HCT116 (cell line): ENCODE measurements around the gene CCDC28B. TPM values are rescaled to one million over a fixed set of nuclear protein-coding genes. Genes with fewer than 3 reads are reported as not detected.

ENCODE experiments used
- ATAC-seq: fragments of 200-7000 bp; cut with Tn5 transposase; 2 replicates; pipeline ENCODE4 v1.9.1; 2020; ENCODE audit warnings: mild to moderate bottlenecking, moderate library complexity
- BruUV-seq: library from RNA; stranded (reverse); fragments of 400-500 nt; replicated peaks from 2 replicates; lab custom pipeline; 2021; lab: Mats Ljungman, UMichigan
- CTCF ChIA-PET: fragments of 300-600 bp; sonication (Branson Sonifier 250); formaldehyde crosslinking; loops from one replicate; lab custom pipeline; 2021; ENCODE audit warnings: antibody characterized with exemption; lab: Charles Lee
- POLR2A ChIA-PET: fragments of 300-600, 350-600 bp; sonication (Branson Sonifier 250); formaldehyde crosslinking; loops from one replicate; lab custom pipeline; 2021; ENCODE audit warnings: antibody characterized with exemption; lab: Charles Lee
- RAD21 ChIA-PET, 2 experiments: fragments of 300-600 bp; sonication (Branson Sonifier 250); formaldehyde crosslinking; loops; one replicate each; lab custom pipeline; 2023; ENCODE audit warnings: low total read pairs in 2 of 2; ENCODE audit not compliant: uncharacterized antibody in 2 of 2, unreplicated experiment in 2 of 2, low non-redundant PET in 1 of 2; lab: Charles Lee
- DNase-seq: peaks from one replicate; pipeline ENCODE4 v3.0.0-alpha.2; 2010; ENCODE audit warnings: low read depth, low spot score
- H2AFZ ChIP-seq: fragments of 200-600 bp; shearing (Covaris generic), sonication (generic); 2 replicates; pipeline ENCODE4 v1.6.1; 2017; ENCODE audit warnings: low read depth, mixed run types, mixed read lengths, antibody characterized with exemption, low read length; ENCODE audit not compliant: poor library complexity, severe bottlenecking
- H3K27ac ChIP-seq: 2 replicates; pipeline ENCODE4 v1.5.1; 2012; ENCODE audit warnings: low read depth, low read length
- H3K27me3 ChIP-seq: fragments of 200-600 bp; sonication (generic); 2 replicates; pipeline ENCODE4 v1.6.1; 2016; ENCODE audit warnings: mixed run types, low read length, mixed read lengths; ENCODE audit not compliant: insufficient read depth
- H3K36me3 ChIP-seq, 2 experiments: fragments of 200-500 bp in 1 of 2; fragments of 200-600 bp in 1 of 2; sonication (Bioruptor generic) in 1 of 2; sonication (generic) in 1 of 2; 2 replicates each; pipeline versions ENCODE4 v1.5.1 to v1.6.1; 2014 to 2016; ENCODE audit warnings: low read length in 2 of 2, inconsistent platforms in 1 of 2, mixed read lengths in 1 of 2, mixed run types in 1 of 2; ENCODE audit not compliant: insufficient read depth in 2 of 2, control insufficient read depth in 1 of 2
- H3K4me1 ChIP-seq, 2 experiments: fragments of 200-600 bp in 1 of 2; sonication (generic) in 1 of 2; 2 replicates each; pipeline versions ENCODE4 v1.5.1 to v1.6.1; 2012 to 2017; ENCODE audit warnings: low read length in 2 of 2, inconsistent platforms in 1 of 2, mild to moderate bottlenecking in 1 of 2, mixed read lengths in 1 of 2, mixed run types in 1 of 2, moderate library complexity in 1 of 2; ENCODE audit not compliant: insufficient read depth in 2 of 2, control insufficient read depth in 1 of 2
- H3K4me2 ChIP-seq: fragments of 200-600 bp; sonication (generic); 2 replicates; pipeline ENCODE4 v1.6.1; 2017; ENCODE audit warnings: mixed run types, low read length, mixed read lengths
- H3K4me3 ChIP-seq, 2 experiments: fragments of 200-600 bp in 1 of 2; sonication (generic) in 1 of 2; replicated peaks in 1 of 2; 2 replicates each; pipeline ENCODE4 v1.5.1; 2011 to 2016; ENCODE audit warnings: low read length in 2 of 2, control low read depth in 1 of 2, low read depth in 1 of 2, mild to moderate bottlenecking in 1 of 2, mixed read lengths in 1 of 2, mixed run types in 1 of 2
- H3K79me2 ChIP-seq: fragments of 200-600 bp; sonication (generic); 2 replicates; pipeline ENCODE4 v1.6.1; 2017; ENCODE audit warnings: mild to moderate bottlenecking, mixed run types, low read length, moderate library complexity, mixed read lengths; ENCODE audit not compliant: insufficient read depth
- H3K9ac ChIP-seq: fragments of 200-600 bp; sonication (generic); 2 replicates; pipeline ENCODE4 v1.6.1; 2016; ENCODE audit warnings: low read length, mixed read lengths
- H3K9me2 ChIP-seq: fragments of 200-600 bp; sonication (generic), shearing (Covaris generic); 2 replicates; pipeline ENCODE4 v1.6.1; 2017; ENCODE audit warnings: mixed run types, mild to moderate bottlenecking, moderate library complexity; ENCODE audit not compliant: insufficient read depth
- H3K9me3 ChIP-seq, 2 experiments: fragments of 200-500 bp in 1 of 2; fragments of 200-600 bp in 1 of 2; sonication (Bioruptor generic) in 1 of 2; sonication (generic) in 1 of 2; 2 replicates each; pipeline ENCODE4 v1.6.1; 2014 to 2017; ENCODE audit warnings: low read length in 2 of 2, mixed read lengths in 2 of 2, inconsistent platforms in 1 of 2, low read depth in 1 of 2, mild to moderate bottlenecking in 1 of 2, mixed run types in 1 of 2, moderate library complexity in 1 of 2; ENCODE audit not compliant: control insufficient read depth in 1 of 2, insufficient read depth in 1 of 2
- H4K20me1 ChIP-seq: fragments of 200-600 bp; sonication (generic), shearing (Covaris generic); 2 replicates; pipeline ENCODE4 v1.6.1; 2017; ENCODE audit warnings: mixed run types, mild to moderate bottlenecking, moderate library complexity; ENCODE audit not compliant: insufficient read depth
- CBX3 ChIP-seq: IDR thresholded peaks from 2 replicates; pipeline ENCODE4 v1.6.1; 2012; ENCODE audit warnings: low read depth
- CEBPB ChIP-seq: IDR thresholded peaks from 2 replicates; pipeline ENCODE4 v1.6.1; 2012; ENCODE audit warnings: low read depth
- FOSL1 ChIP-seq: IDR thresholded peaks from 2 replicates; pipeline ENCODE4 v1.6.1; 2012; ENCODE audit warnings: low read depth
- JUND ChIP-seq: IDR thresholded peaks from 2 replicates; pipeline ENCODE4 v1.6.1; 2012
- POLR2AphosphoS5 ChIP-seq: IDR thresholded peaks from 2 replicates; pipeline ENCODE4 v1.6.1; 2011; ENCODE audit warnings: mild to moderate bottlenecking, low read depth, low read length, moderate library complexity
- RAD21 ChIP-seq: IDR thresholded peaks from 2 replicates; pipeline ENCODE4 v1.6.1; 2012; ENCODE audit warnings: low read depth, mild to moderate bottlenecking
- SP1 ChIP-seq: IDR thresholded peaks from 2 replicates; pipeline ENCODE4 v1.6.1; 2012; ENCODE audit warnings: low read depth
- TCF7L2 ChIP-seq: IDR thresholded peaks from 2 replicates; pipeline ENCODE4 v1.7.0; 2011; ENCODE audit warnings: borderline replicate concordance, inconsistent platforms; ENCODE audit not compliant: insufficient read depth, insufficient read length; ENCODE audit errors: extremely low read depth
- YY1 ChIP-seq: IDR thresholded peaks from 2 replicates; pipeline ENCODE4 v1.6.1; 2011; ENCODE audit warnings: low read length, low read depth, moderate library complexity, mild to moderate bottlenecking; ENCODE audit not compliant: insufficient replicate concordance; ENCODE audit errors: extremely low read depth
- ZFX ChIP-seq: fragments of 450-650 bp; IDR thresholded peaks from 2 replicates; pipeline ENCODE4 v1.6.1; 2017
- ZNF274 ChIP-seq: fragments of 200-500 bp; sonication (Bioruptor generic); IDR thresholded peaks from 2 replicates; pipeline ENCODE4 v1.6.1; 2014; ENCODE audit warnings: mild to moderate bottlenecking, low read depth, low read length, inconsistent platforms
- intact Hi-C: fragments of 100-400 bp; cut with micrococcal nuclease; formaldehyde crosslinking; loops from 2 replicates; pipeline ENCODE4 v1.10.0; 2022
- total RNA-seq: library from RNA; stranded (reverse); gene quantifications from one replicate; pipeline ENCODE4 v1.2.1, GENCODE V29; 2021; ENCODE audit not compliant: unreplicated experiment
- TF ChIP-seq, protein P1 (sequence below), 3 experiments: fragments of 200-600 bp in 1 of 3; sonication (generic) in 1 of 3; IDR thresholded peaks in 2 of 3; conservative IDR thresholded peaks in 1 of 3; 2 replicates each; pipeline ENCODE4 v1.5.1; 2012 to 2017; ENCODE audit warnings: low read depth in 2 of 3, low read length in 2 of 3, antibody characterized with exemption in 1 of 3, borderline replicate concordance in 1 of 3, control low read depth in 1 of 3, mild to moderate bottlenecking in 1 of 3, mixed read lengths in 1 of 3, mixed run types in 1 of 3, moderate library complexity in 1 of 3; ENCODE audit not compliant: insufficient read depth in 1 of 3
- TF ChIP-seq, protein P2 (sequence below): IDR thresholded peaks from 2 replicates; pipeline ENCODE4 v1.6.1; 2012

Gene CCDC28B
- total RNA-seq, 1 experiment from 2014 or later: 5.9 TPM

DNA sequence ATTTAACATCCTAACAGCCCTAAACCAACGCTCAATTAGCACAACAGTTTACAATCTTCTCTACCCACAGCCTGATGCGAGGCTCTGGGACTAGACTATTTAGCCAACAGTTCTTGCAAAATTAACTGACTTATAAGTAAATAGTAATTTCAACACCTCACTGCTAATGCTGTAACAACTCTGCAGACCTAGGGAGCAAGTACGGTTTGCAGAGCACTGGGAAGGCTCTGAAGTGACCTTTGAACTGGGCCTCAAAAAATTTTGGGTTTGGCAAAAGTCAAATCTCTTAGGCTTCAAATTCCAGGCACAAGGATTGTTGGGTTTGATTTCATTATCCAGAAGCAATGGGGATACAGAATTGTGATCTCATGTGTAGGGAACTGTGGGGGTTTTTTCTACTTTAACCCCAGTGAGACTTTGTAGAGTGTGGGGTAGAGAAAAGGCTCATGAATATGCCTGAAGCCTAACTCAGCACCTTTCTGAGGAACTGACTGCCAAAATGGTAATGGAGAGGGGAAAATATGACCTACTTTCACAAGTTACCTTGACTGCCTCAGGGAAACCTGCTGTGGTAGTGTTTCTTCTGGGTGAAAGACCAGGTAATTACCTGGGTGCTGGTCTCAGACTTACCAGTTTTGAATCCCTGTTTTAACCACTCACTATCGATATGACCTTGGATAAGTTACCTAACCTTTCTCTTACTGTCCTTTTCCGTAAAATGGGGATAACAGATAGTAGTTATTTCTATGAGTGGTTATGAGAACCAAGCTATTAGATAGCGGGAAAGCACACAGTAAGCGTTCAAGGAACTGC lies 21.8 kb upstream of the CCDC28B start:
- Histone ChIP-seq H3K27ac (peak overlapping the region; percentile 69), H3K4me1 (peaks cover 15 to 32% of the 10 kb centered on the region in 2 experiments), H3K27me3 (no peaks in the 10 kb centered on the region), H2AFZ (peak overlapping the region; percentile 72), H3K9me2 (no peaks in the 10 kb centered on the region), H3K4me3 (peak overlapping the region; percentile 85 to 86), H3K36me3 (peaks cover 11 to 24% of the 10 kb centered on the region in 2 experiments; a peak in 3 of 4 replicates), H3K4me2 (peak overlapping the region; percentile 95), H4K20me1 (no peaks in the 10 kb centered on the region), H3K79me2 (peaks cover 35% of the 10 kb centered on the region), H3K9ac (peak overlapping the region; percentile 95), H3K9me3 (no peaks in the 10 kb centered on the region)
- CTCF ChIA-PET: no interaction called here
- RAD21 ChIA-PET: interaction anchor here in 1 of 2 experiments (0.6 kb wide), 1 partner anchor 65 kb away, joined by 6 read pairs; no protein-coding TSS in a partner anchor
- no TSS peak for BruUV-seq
- DNase-seq (no peak), ATAC-seq (no peak)
- no peak for TF ChIP-seq POLR2AphosphoS5
- TF ChIP-seq SP1: no peak
- TF ChIP-seq, protein P1, sequence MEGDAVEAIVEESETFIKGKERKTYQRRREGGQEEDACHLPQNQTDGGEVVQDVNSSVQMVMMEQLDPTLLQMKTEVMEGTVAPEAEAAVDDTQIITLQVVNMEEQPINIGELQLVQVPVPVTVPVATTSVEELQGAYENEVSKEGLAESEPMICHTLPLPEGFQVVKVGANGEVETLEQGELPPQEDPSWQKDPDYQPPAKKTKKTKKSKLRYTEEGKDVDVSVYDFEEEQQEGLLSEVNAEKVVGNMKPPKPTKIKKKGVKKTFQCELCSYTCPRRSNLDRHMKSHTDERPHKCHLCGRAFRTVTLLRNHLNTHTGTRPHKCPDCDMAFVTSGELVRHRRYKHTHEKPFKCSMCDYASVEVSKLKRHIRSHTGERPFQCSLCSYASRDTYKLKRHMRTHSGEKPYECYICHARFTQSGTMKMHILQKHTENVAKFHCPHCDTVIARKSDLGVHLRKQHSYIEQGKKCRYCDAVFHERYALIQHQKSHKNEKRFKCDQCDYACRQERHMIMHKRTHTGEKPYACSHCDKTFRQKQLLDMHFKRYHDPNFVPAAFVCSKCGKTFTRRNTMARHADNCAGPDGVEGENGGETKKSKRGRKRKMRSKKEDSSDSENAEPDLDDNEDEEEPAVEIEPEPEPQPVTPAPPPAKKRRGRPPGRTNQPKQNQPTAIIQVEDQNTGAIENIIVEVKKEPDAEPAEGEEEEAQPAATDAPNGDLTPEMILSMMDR (IDR thresholded peaks at IDR 0.05 in 2 of 3, conservative IDR thresholded peaks at IDR 0.05 in 1 of 3; ENCODE audit: borderline replicate concordance in 1 of 3, insufficient read depth in 1 of 3, low read depth in 2 of 3, low read length in 2 of 3): no peak
- no peak for TF ChIP-seq ZFX
- no peak for TF ChIP-seq CBX3
- TF ChIP-seq FOSL1: no peak
- no peak for TF ChIP-seq ZNF274
- no peak for TF ChIP-seq JUND
- no peak for TF ChIP-seq YY1
- TF ChIP-seq CEBPB: no peak
- TF ChIP-seq RAD21: no peak
- TF ChIP-seq, protein P2, sequence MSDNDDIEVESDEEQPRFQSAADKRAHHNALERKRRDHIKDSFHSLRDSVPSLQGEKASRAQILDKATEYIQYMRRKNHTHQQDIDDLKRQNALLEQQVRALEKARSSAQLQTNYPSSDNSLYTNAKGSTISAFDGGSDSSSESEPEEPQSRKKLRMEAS: no peak
- TF ChIP-seq TCF7L2: no peak
- intact Hi-C loops: loop anchor here (5.0 kb wide), 1 partner anchor 66 kb away; no protein-coding TSS in a partner anchor
- POLR2A ChIA-PET: interaction anchor here (1.0 to 1.5 kb wide), 4 partner anchors 24 to 157 kb away, joined by 3 to 6 read pairs (median 4); partner anchors contain the start of genes MARCKSL1 and TMEM39B
